ENCODE results near the gene CTU1. TPM values are rescaled to one million over a fixed set of nuclear protein-coding genes. Genes with fewer than 3 reads are reported as not detected.

The CTU1 gene
- total RNA-seq, 1 experiment from 2014 or later = 13.8 TPM

GRCh38 chr19:51131780-51132680 is 23.8 kb upstream of the CTU1 start:
- peak; percentile 47 for DNase-seq (ENCODE audit: low read depth)

GRCh38 chr19:51129716-51130115 is 21.5 kb upstream of the CTU1 start:
- no peak for DNase-seq (ENCODE audit: low read depth)

DNA sequence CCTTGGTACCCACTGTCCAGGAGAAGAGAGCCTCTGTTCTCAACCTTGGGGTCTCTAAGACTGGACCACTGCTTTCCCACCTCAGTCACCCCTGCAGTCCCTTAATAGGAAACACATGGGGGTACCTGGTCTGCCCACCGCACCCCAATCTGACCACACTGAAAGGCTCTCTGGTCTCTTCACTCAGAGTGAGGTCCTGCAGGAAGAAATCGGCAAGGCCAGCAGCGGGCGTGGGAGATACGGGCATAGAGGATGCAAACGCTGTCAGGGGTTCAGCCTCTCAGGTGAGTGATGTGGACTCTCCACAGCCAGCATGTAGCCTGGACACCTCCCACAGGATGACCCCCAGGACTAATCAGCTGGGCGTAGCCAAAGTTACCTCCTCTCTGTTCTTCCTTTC is 20.0 kb upstream of the CTU1 start:
- no peak for DNase-seq (ENCODE audit: low read depth)

- DNase-seq (ENCODE audit: low read depth) = peak; percentile 2
Observed at GRCh38 chr19:51127755-51128154, 19.5 kb upstream of the CTU1 start.

DNA sequence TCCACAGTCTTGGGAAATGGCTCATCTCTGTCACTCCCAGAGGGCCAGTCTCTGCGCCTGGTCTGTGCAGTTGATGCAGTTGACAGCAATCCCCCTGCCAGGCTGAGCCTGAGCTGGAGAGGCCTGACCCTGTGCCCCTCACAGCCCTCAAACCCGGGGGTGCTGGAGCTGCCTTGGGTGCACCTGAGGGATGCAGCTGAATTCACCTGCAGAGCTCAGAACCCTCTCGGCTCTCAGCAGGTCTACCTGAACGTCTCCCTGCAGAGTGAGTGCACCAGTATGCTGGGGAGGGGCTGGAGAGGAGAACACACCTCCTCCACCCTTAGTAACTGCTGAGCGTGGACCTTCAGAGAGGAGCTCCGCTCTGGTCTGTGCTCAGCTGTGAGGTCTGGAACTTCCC is 18.8 kb upstream of the CTU1 start:
- no peak for DNase-seq (ENCODE audit: low read depth)

- no peak for DNase-seq (ENCODE audit: low read depth)
Observed at GRCh38 chr19:51125421-51126075, 17.3 kb upstream of the CTU1 start.

- no peak for DNase-seq (ENCODE audit: low read depth)
Observed at GRCh38 chr19:51124729-51125128, 16.5 kb upstream of the CTU1 start, which contains the start of gene SIGLEC9. Gene SIGLEC9 (plus strand): TSS chr19:51124906. CDS start chr19:51124975, 69 bp downstream.

- DNase-seq (ENCODE audit: low read depth) = no peak
Observed at GRCh38 chr19:51124216-51124615, 16.0 kb upstream of the CTU1 start.

GRCh38 chr19:51123802-51124201 is 15.6 kb upstream of the CTU1 start:
- DNase-seq (ENCODE audit: low read depth) = no peak

- DNase-seq (ENCODE audit: low read depth) = no peak
Observed at GRCh38 chr19:51123381-51123800, 15.2 kb upstream of the CTU1 start.

DNA sequence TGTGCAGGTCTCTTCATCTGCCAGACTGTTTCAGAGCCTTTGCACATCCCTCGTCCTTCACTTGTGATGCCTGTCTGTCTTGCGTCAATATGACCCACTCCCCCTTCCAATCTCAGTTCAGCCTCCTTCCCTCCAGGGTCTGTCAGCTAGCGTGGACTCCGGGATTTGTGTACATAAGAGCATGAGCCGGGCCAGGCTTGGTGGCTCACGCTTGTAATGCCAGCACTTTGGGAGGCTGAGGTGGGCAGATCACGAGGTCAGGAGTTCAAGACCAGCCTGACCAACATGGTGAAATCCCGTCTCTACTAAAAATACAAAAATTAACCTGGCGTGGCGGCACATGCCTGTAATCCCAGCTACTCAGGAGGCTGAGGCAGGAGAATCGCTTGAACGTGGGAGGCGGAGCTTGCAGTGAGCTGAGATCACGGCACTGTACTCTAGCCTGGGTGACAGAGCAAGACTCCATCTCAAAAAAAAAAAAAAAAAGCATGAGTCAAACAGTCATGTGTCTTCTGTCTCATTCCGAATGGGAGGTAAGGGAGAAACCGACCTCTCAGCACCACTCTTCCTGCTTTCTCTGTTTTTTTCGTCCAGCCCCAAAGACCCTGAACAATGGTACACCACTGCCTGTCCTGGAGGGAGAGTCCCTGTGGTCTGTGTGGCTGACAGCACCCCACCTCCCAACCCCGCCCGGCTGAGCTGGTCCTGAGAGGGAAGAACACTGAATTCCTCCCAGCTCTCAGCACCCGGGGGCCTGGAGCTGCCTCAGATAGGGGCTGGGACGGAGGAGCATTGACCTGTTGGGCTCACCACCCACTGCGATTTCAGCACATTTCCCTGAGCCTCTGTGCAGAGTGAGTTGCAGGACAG is 14.1 kb upstream of the CTU1 start:
- DNase-seq (ENCODE audit: low read depth) = peak; percentile 23

GRCh38 chr19:51121257-51121656 is 13.0 kb upstream of the CTU1 start:
- DNase-seq (ENCODE audit: low read depth) = no peak

DNA sequence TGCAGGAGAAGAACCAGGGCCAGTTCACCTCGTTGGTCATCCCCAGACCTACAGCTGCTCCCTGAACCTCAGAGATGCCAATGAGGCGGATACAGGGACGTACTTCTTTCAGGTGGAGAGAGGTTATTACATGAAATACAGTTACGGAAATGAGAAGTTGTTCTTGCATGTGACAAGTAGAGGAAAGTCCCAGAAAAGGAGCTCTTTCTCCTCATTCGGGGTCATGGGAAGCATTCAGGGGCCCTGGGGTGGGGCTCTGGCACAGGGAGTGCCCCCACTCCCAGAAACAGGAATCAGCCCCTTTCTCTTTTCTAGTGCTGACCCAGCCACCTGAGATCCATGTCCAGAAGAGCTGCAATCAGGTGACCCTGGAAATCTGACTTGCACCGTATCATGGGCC is 12.0 kb upstream of the CTU1 start:
- no peak for DNase-seq (ENCODE audit: low read depth)

- DNase-seq (ENCODE audit: low read depth) = no peak
Observed at GRCh38 chr19:51119611-51120010, 11.4 kb upstream of the CTU1 start.

- DNase-seq (ENCODE audit: low read depth) = no peak
Observed at GRCh38 chr19:51119101-51119500, 10.9 kb upstream of the CTU1 start.

DNA sequence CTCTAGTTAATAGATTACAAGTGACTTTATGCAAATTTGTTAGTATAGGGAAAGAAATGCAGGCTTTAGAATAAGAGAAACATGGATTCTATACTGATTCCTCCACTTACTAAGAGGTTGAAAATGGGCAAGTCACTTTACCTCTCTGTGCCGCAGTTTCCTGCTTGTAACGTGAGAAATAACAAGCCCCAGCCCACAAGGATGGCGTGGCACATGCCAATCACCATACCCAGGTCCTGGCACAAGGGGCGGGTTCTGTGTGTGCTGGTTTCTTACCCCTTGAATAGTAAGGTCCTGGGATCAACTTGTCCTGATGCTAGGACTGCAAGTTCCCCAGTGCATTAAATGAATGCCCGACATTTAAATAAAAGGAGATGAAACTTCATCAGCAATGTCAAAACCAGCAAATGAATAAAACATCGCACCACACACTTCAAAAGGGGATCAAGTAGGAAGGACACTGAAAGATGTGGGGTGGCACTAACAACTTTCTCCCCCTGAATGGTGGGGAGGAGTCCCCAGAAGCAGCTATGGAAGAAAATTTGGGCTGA is 8.6 kb upstream of the CTU1 start:
- no peak for DNase-seq (ENCODE audit: low read depth)

- no peak for DNase-seq (ENCODE audit: low read depth)
Observed at GRCh38 chr19:51114087-51114729, 6.0 kb upstream of the CTU1 start.

- no peak for DNase-seq (ENCODE audit: low read depth)
Observed at GRCh38 chr19:51111606-51112005, 3.4 kb upstream of the CTU1 start.

DNA sequence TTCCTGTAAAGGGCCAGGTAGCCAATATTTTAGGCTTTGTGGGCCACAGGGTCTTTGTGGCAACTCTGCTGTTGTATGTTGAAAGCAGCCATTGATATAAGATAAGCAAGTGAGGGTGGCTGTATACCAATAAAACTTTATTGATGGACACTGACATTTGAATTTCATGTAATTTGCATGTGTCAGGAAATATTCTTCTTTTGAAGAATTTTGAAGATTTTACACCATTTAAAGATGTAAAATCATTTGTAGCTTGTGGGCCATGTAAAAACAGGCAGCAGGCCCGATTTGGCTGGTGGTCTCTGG is 2.4 kb upstream of the CTU1 start:
- DNase-seq (ENCODE audit: low read depth) = no peak

- no peak for DNase-seq (ENCODE audit: low read depth)
Observed at GRCh38 chr19:51108805-51109146, 567 bp upstream of the CTU1 start.

DNA sequence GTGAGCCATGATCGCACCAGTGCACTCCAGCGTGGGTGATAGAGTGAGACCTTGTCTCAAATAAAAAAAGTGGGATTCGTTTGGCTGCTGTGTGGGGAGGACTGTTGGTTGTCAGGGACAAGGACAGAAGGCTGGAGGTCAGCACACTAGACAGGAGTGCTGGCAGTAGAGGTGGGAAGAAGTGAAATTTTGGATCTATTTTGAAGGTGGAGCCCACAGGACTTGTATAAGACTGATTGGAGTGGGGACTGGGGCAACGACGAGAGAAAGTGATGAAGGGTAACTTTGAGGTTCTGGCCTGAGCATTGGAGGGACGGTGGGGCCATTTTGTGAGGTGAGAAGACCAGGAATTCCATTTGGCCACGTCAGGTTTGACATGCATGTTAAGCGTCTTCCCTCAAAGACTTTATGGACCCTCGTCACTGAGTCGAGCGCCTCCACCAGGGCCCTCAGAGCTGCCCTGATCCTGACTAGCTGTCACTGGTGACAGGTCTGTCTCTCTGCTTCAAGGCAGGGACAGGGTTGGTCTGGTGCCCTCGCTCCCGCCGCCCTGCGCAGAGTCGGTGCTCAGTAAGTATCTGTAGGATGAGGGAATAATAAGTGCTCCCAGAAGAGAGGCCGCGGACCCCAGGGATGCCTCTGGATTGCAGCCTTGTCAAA is 673 bp downstream of the CTU1 start:
- peak; percentile 17 for DNase-seq (ENCODE audit: low read depth)
